HCT116 (cell line): Measurements from ENCODE around the gene DCAF10. TPM values are rescaled to one million over a fixed set of nuclear protein-coding genes. Genes with fewer than 3 reads are reported as not detected.

ENCODE experiments used
- ATAC-seq: fragments of 200-7000 bp; cut with Tn5 transposase; 2 replicates; pipeline ENCODE4 v1.9.1; 2020; ENCODE audit warnings: mild to moderate bottlenecking, moderate library complexity
- BruUV-seq: library from RNA; stranded (reverse); fragments of 400-500 nt; replicated peaks from 2 replicates; lab custom pipeline; 2021; lab: Mats Ljungman, UMichigan
- CTCF ChIA-PET: fragments of 300-600 bp; sonication (Branson Sonifier 250); formaldehyde crosslinking; loops from one replicate; lab custom pipeline; 2021; ENCODE audit warnings: antibody characterized with exemption; lab: Charles Lee
- POLR2A ChIA-PET: fragments of 300-600, 350-600 bp; sonication (Branson Sonifier 250); formaldehyde crosslinking; loops from one replicate; lab custom pipeline; 2021; ENCODE audit warnings: antibody characterized with exemption; lab: Charles Lee
- RAD21 ChIA-PET, 2 experiments: fragments of 300-600 bp; sonication (Branson Sonifier 250); formaldehyde crosslinking; loops; one replicate each; lab custom pipeline; 2023; ENCODE audit warnings: low total read pairs in 2 of 2; ENCODE audit not compliant: uncharacterized antibody in 2 of 2, unreplicated experiment in 2 of 2, low non-redundant PET in 1 of 2; lab: Charles Lee
- DNase-seq: peaks from one replicate; pipeline ENCODE4 v3.0.0-alpha.2; 2010; ENCODE audit warnings: low read depth, low spot score
- H2AFZ ChIP-seq: fragments of 200-600 bp; shearing (Covaris generic), sonication (generic); 2 replicates; pipeline ENCODE4 v1.6.1; 2017; ENCODE audit warnings: low read depth, mixed run types, mixed read lengths, antibody characterized with exemption, low read length; ENCODE audit not compliant: poor library complexity, severe bottlenecking
- H3K27ac ChIP-seq: 2 replicates; pipeline ENCODE4 v1.5.1; 2012; ENCODE audit warnings: low read depth, low read length
- H3K27me3 ChIP-seq: fragments of 200-600 bp; sonication (generic); 2 replicates; pipeline ENCODE4 v1.6.1; 2016; ENCODE audit warnings: mixed run types, low read length, mixed read lengths; ENCODE audit not compliant: insufficient read depth
- H3K36me3 ChIP-seq, 2 experiments: fragments of 200-500 bp in 1 of 2; fragments of 200-600 bp in 1 of 2; sonication (Bioruptor generic) in 1 of 2; sonication (generic) in 1 of 2; 2 replicates each; pipeline versions ENCODE4 v1.5.1 to v1.6.1; 2014 to 2016; ENCODE audit warnings: low read length in 2 of 2, inconsistent platforms in 1 of 2, mixed read lengths in 1 of 2, mixed run types in 1 of 2; ENCODE audit not compliant: insufficient read depth in 2 of 2, control insufficient read depth in 1 of 2
- H3K4me1 ChIP-seq, 2 experiments: fragments of 200-600 bp in 1 of 2; sonication (generic) in 1 of 2; 2 replicates each; pipeline versions ENCODE4 v1.5.1 to v1.6.1; 2012 to 2017; ENCODE audit warnings: low read length in 2 of 2, inconsistent platforms in 1 of 2, mild to moderate bottlenecking in 1 of 2, mixed read lengths in 1 of 2, mixed run types in 1 of 2, moderate library complexity in 1 of 2; ENCODE audit not compliant: insufficient read depth in 2 of 2, control insufficient read depth in 1 of 2
- H3K4me2 ChIP-seq: fragments of 200-600 bp; sonication (generic); 2 replicates; pipeline ENCODE4 v1.6.1; 2017; ENCODE audit warnings: mixed run types, low read length, mixed read lengths
- H3K4me3 ChIP-seq, 2 experiments: fragments of 200-600 bp in 1 of 2; sonication (generic) in 1 of 2; replicated peaks in 1 of 2; 2 replicates each; pipeline ENCODE4 v1.5.1; 2011 to 2016; ENCODE audit warnings: low read length in 2 of 2, control low read depth in 1 of 2, low read depth in 1 of 2, mild to moderate bottlenecking in 1 of 2, mixed read lengths in 1 of 2, mixed run types in 1 of 2
- H3K79me2 ChIP-seq: fragments of 200-600 bp; sonication (generic); 2 replicates; pipeline ENCODE4 v1.6.1; 2017; ENCODE audit warnings: mild to moderate bottlenecking, mixed run types, low read length, moderate library complexity, mixed read lengths; ENCODE audit not compliant: insufficient read depth
- H3K9ac ChIP-seq: fragments of 200-600 bp; sonication (generic); 2 replicates; pipeline ENCODE4 v1.6.1; 2016; ENCODE audit warnings: low read length, mixed read lengths
- H3K9me2 ChIP-seq: fragments of 200-600 bp; sonication (generic), shearing (Covaris generic); 2 replicates; pipeline ENCODE4 v1.6.1; 2017; ENCODE audit warnings: mixed run types, mild to moderate bottlenecking, moderate library complexity; ENCODE audit not compliant: insufficient read depth
- H3K9me3 ChIP-seq, 2 experiments: fragments of 200-500 bp in 1 of 2; fragments of 200-600 bp in 1 of 2; sonication (Bioruptor generic) in 1 of 2; sonication (generic) in 1 of 2; 2 replicates each; pipeline ENCODE4 v1.6.1; 2014 to 2017; ENCODE audit warnings: low read length in 2 of 2, mixed read lengths in 2 of 2, inconsistent platforms in 1 of 2, low read depth in 1 of 2, mild to moderate bottlenecking in 1 of 2, mixed run types in 1 of 2, moderate library complexity in 1 of 2; ENCODE audit not compliant: control insufficient read depth in 1 of 2, insufficient read depth in 1 of 2
- H4K20me1 ChIP-seq: fragments of 200-600 bp; sonication (generic), shearing (Covaris generic); 2 replicates; pipeline ENCODE4 v1.6.1; 2017; ENCODE audit warnings: mixed run types, mild to moderate bottlenecking, moderate library complexity; ENCODE audit not compliant: insufficient read depth
- ATF3 ChIP-seq: IDR thresholded peaks from 2 replicates; pipeline ENCODE4 v1.6.1; 2012
- CBX3 ChIP-seq: IDR thresholded peaks from 2 replicates; pipeline ENCODE4 v1.6.1; 2012; ENCODE audit warnings: low read depth
- CEBPB ChIP-seq: IDR thresholded peaks from 2 replicates; pipeline ENCODE4 v1.6.1; 2012; ENCODE audit warnings: low read depth
- CTCF ChIP-seq, 3 experiments: fragments of 200-600 bp in 1 of 3; sonication (generic) in 1 of 3; IDR thresholded peaks in 2 of 3; conservative IDR thresholded peaks in 1 of 3; 2 replicates each; pipeline ENCODE4 v1.5.1; 2012 to 2017; ENCODE audit warnings: low read depth in 2 of 3, low read length in 2 of 3, antibody characterized with exemption in 1 of 3, borderline replicate concordance in 1 of 3, control low read depth in 1 of 3, mild to moderate bottlenecking in 1 of 3, mixed read lengths in 1 of 3, mixed run types in 1 of 3, moderate library complexity in 1 of 3; ENCODE audit not compliant: insufficient read depth in 1 of 3
- EGR1 ChIP-seq: IDR thresholded peaks from 2 replicates; pipeline ENCODE4 v1.6.1; 2012; ENCODE audit warnings: low read depth
- ELF1 ChIP-seq: IDR thresholded peaks from 2 replicates; pipeline ENCODE4 v1.6.1; 2012; ENCODE audit warnings: low read depth, borderline replicate concordance
- EZH2 ChIP-seq: fragments of 200-600 bp; sonication (generic); IDR thresholded peaks from 2 replicates; pipeline ENCODE4 v1.6.1; 2017; ENCODE audit warnings: antibody characterized with exemption, mixed run types
- EZH2phosphoT487 ChIP-seq: fragments of 200-600 bp; IDR thresholded peaks from 2 replicates; pipeline ENCODE4 v1.6.1; 2018; ENCODE audit warnings: antibody characterized with exemption, borderline replicate concordance
- FOSL1 ChIP-seq: IDR thresholded peaks from 2 replicates; pipeline ENCODE4 v1.6.1; 2012; ENCODE audit warnings: low read depth
- MAX ChIP-seq: IDR thresholded peaks from 2 replicates; pipeline ENCODE4 v1.6.1; 2012
- POLR2A ChIP-seq: IDR thresholded peaks from 2 replicates; pipeline ENCODE4 v1.7.0; 2011; ENCODE audit warnings: borderline replicate concordance; ENCODE audit not compliant: insufficient read depth, insufficient read length; ENCODE audit errors: extremely low read depth
- POLR2AphosphoS5 ChIP-seq: IDR thresholded peaks from 2 replicates; pipeline ENCODE4 v1.6.1; 2011; ENCODE audit warnings: mild to moderate bottlenecking, low read depth, low read length, moderate library complexity
- RAD21 ChIP-seq: IDR thresholded peaks from 2 replicates; pipeline ENCODE4 v1.6.1; 2012; ENCODE audit warnings: low read depth, mild to moderate bottlenecking
- REST ChIP-seq: IDR thresholded peaks from 2 replicates; pipeline ENCODE4 v1.6.1; 2012; ENCODE audit warnings: low read depth
- TCF7L2 ChIP-seq: IDR thresholded peaks from 2 replicates; pipeline ENCODE4 v1.7.0; 2011; ENCODE audit warnings: borderline replicate concordance, inconsistent platforms; ENCODE audit not compliant: insufficient read depth, insufficient read length; ENCODE audit errors: extremely low read depth
- YY1 ChIP-seq: IDR thresholded peaks from 2 replicates; pipeline ENCODE4 v1.6.1; 2011; ENCODE audit warnings: low read length, low read depth, moderate library complexity, mild to moderate bottlenecking; ENCODE audit not compliant: insufficient replicate concordance; ENCODE audit errors: extremely low read depth
- ZFX ChIP-seq: fragments of 450-650 bp; IDR thresholded peaks from 2 replicates; pipeline ENCODE4 v1.6.1; 2017
- intact Hi-C: fragments of 100-400 bp; cut with micrococcal nuclease; formaldehyde crosslinking; loops from 2 replicates; pipeline ENCODE4 v1.10.0; 2022
- total RNA-seq: library from RNA; stranded (reverse); gene quantifications from one replicate; pipeline ENCODE4 v1.2.1, GENCODE V29; 2021; ENCODE audit not compliant: unreplicated experiment
- TF ChIP-seq, protein P1 (sequence below): IDR thresholded peaks from 2 replicates; pipeline ENCODE4 v1.6.1; 2011; ENCODE audit warnings: mild to moderate bottlenecking, low read length, moderate library complexity; ENCODE audit not compliant: insufficient replicate concordance; ENCODE audit errors: extremely low read depth

Gene DCAF10
- total RNA-seq, 1 experiment from 2014 or later, result 20.6 TPM

GRCh38 chr9:37798677-37799076 lies 1.9 kb upstream of the DCAF10 start:
- Histone ChIP-seq H3K9me3 (no peaks in the 10 kb centered on the region), H2AFZ (no peak overlapping the region), H3K9me2 (no peaks in the 10 kb centered on the region), H3K27ac (no peak overlapping the region), H3K79me2 (peaks cover 29% of the 10 kb centered on the region), H4K20me1 (peaks cover 3% of the 10 kb centered on the region; the same call in 1 of the 2 replicates), H3K4me3 (no peak overlapping the region), H3K36me3 (0 out of 4 replicates have a peak, but pooled peaks cover 0 to 3% of the 10 kb centered on the region in 2 experiments), H3K27me3 (no peaks in the 10 kb centered on the region), H3K9ac (no peak overlapping the region), H3K4me1 (peaks cover 10 to 20% of the 10 kb centered on the region in 2 experiments; a peak in 3 of 4 replicates), H3K4me2 (no peak overlapping the region)
- POLR2A ChIA-PET, result no interaction called here
- DNase-seq, result no peak
- BruUV-seq, result no TSS peak
- RAD21 ChIA-PET, result no interaction called here
- no peak for TF ChIP-seq TCF7L2
- no peak for TF ChIP-seq ATF3
- TF ChIP-seq CTCF (IDR thresholded peaks at IDR 0.05 in 2 of 3, conservative IDR thresholded peaks at IDR 0.05 in 1 of 3; ENCODE audit: borderline replicate concordance in 1 of 3, insufficient read depth in 1 of 3, low read depth in 2 of 3, low read length in 2 of 3), result no peak
- TF ChIP-seq REST, result no peak
- no peak for TF ChIP-seq POLR2A
- no peak for TF ChIP-seq CEBPB
- TF ChIP-seq POLR2AphosphoS5, result no peak
- no peak for TF ChIP-seq EGR1
- no peak for TF ChIP-seq YY1
- TF ChIP-seq FOSL1, result no peak
- no peak for TF ChIP-seq EZH2phosphoT487
- TF ChIP-seq EZH2, result no peak
- no peak for TF ChIP-seq ELF1
- no peak for TF ChIP-seq ZFX
- TF ChIP-seq CBX3, result no peak
- TF ChIP-seq, protein P1, sequence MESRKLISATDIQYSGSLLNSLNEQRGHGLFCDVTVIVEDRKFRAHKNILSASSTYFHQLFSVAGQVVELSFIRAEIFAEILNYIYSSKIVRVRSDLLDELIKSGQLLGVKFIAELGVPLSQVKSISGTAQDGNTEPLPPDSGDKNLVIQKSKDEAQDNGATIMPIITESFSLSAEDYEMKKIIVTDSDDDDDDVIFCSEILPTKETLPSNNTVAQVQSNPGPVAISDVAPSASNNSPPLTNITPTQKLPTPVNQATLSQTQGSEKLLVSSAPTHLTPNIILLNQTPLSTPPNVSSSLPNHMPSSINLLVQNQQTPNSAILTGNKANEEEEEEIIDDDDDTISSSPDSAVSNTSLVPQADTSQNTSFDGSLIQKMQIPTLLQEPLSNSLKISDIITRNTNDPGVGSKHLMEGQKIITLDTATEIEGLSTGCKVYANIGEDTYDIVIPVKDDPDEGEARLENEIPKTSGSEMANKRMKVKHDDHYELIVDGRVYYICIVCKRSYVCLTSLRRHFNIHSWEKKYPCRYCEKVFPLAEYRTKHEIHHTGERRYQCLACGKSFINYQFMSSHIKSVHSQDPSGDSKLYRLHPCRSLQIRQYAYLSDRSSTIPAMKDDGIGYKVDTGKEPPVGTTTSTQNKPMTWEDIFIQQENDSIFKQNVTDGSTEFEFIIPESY, result no peak
- TF ChIP-seq MAX, result no peak
- no peak for TF ChIP-seq RAD21
- ATAC-seq, result no peak
- intact Hi-C loops, result loop anchor here (5.0 kb wide), 1 partner anchor 311 kb away; the partner anchor contains the start of gene POLR1E
- CTCF ChIA-PET, result no interaction called here
